GM12892 (cell line): ENCODE measurements around the gene ASXL2.

ENCODE experiments used
- POLR2A ChIP-seq: IDR thresholded peaks from 2 replicates; pipeline ENCODE4 v1.6.1; 2011; ENCODE audit warnings: low read depth, low read length, control low read depth
- TAF1 ChIP-seq: IDR thresholded peaks from 2 replicates; pipeline ENCODE4 v1.6.1; 2011; ENCODE audit warnings: low read depth, mild to moderate bottlenecking, control low read depth, low read length, borderline replicate concordance

DNA sequence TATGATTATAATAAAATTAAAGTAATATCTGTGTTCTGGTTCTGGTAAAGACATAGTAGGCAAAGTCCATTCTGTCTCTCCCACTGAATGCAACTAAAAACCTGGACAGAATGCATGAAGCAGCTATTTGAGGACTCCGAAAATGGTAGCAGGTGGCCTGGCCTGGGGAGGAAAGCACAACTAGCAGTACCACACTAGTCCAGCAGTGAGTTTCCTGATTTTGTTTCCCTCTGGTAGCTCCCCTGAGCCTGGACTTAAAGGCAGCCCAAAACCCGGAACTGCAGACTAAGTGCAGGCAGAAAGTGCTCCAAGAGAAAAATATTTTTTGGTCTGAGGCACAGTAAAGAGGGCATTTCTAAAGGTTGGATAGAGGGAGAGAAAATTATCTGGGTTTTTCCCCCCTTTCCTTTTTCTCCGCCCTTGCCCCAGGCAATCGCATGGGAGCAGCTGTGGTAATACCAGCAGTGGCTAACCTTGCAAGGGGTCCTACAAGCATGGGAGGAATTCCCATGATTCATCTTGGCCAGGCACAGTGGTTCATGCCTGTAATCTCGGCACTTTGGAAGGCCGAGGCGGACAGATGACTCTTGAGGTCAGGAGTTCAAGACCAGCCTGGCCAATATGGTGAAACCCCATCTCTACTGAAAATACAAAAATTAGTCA lies 32.3 kb downstream of the ASXL2 start:
- TF ChIP-seq POLR2A (no peak), TAF1 (no peak)
